CD4-positive, alpha-beta T cell treated with Interleukin-2 at 100 ng/mL for 4 hours (primary cell): ENCODE measurements around the gene SPEM2.
"Not testable (repeated sequence)": the region's sequence is repeated elsewhere in the genome, so short reads cannot be mapped to it uniquely, and the experiment has no call there.

Source experiments
- DNase-seq: peaks from one replicate; pipeline ENCODE4 v3.0.0-alpha.2; 2020; ENCODE audit warnings: low spot score

The SPEM2 gene

DNA sequence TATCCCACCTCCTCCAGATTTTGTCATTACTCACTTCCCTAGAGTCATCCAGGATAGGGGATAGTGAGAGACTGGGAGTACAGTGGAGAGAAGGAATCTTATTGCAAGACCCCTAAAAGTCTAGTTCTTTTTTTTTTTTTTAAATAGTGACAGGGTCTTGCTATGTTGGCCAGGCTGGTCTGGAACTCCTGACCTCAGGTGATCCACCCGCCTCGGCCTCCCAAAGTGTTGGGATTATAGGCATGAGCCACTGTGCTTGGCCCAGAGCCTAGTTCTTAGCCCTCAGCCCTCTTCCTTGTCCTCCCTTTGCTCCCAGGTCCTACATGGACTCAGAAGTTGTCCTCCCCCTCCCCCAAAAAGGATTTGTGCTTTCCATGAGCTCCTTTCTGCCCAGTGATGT, 16.7 kb downstream of the SPEM2 start:
- no peak for DNase-seq

DNA sequence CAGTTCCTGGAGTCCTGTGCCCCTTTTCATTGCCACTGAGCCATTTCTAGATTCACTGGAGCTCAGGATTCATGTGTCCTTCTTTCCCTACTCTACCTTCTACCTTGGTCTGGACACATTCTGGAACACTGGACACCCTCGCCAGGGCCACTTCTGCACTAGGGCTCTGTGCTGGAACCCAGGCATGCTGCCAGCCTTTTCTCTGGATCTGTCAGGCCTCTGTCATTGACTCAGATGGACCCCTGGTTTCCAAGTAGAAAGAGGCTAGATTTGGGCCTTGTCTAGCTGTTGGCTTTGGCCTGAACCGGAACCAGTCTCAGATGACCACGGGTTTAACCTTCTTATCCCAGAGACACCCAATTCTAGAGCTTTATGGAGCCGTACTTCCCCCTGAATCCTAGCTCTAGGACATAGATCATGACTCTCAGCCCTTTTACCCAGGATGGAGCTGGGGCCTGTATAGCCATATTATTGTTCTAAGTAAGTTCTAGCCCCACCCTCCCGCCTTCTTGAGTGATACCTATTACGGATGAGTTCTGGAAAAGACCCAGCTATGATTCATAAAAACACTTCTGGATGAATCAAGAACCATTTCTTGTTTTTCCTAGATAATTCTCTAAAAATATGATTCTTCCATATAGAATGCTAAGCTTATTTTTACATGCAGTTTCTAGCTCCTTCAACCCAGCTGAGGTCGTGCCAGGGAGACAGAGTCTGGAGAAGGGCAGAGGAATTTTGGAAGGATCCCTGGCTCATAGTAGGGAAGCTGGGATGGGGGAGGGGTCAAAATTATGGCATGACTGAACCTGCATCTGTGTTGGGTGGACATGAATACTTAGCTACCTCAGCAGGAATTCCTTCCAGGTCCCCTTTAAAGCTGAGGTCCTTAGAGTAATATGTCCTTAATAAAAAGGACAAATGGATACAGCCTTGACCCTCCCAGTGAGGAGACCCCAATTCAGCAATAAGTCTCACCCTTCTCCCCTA, 18.4 kb downstream of the SPEM2 start:
- no peak for DNase-seq

GRCh38 chr17:7444682-7445618, 19.5 kb downstream of the SPEM2 start, which contains the start of gene CHRNB1:
Gene CHRNB1 (plus strand): TSS chr17:7445061. CDS start chr17:7445128, 67 bp downstream.
- no peak for DNase-seq

DNA sequence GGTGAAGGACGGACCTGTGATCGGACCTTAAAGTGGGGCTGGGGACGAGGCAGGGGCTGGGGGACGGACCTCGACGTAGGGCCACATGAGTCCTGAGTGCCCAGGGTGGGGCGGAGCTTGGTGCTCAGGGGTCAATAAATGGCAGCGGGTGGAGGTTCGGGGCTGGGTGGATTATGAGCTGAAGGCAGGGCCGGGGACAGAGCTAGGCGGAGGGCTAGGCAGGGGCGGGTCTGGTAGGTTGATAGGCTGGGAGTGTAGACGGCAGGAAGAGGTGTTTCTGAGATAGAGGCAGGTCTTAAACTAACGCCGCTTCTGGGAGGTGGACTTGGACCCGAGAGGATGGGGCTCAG, 20.2 kb downstream of the SPEM2 start:
- DNase-seq = peak; percentile 30

- DNase-seq = no peak
Measured at GRCh38 chr17:7448461-7448860, 23.0 kb downstream of the SPEM2 start.

- no peak for DNase-seq
Measured at GRCh38 chr17:7459961-7460545, 34.6 kb downstream of the SPEM2 start.

DNA sequence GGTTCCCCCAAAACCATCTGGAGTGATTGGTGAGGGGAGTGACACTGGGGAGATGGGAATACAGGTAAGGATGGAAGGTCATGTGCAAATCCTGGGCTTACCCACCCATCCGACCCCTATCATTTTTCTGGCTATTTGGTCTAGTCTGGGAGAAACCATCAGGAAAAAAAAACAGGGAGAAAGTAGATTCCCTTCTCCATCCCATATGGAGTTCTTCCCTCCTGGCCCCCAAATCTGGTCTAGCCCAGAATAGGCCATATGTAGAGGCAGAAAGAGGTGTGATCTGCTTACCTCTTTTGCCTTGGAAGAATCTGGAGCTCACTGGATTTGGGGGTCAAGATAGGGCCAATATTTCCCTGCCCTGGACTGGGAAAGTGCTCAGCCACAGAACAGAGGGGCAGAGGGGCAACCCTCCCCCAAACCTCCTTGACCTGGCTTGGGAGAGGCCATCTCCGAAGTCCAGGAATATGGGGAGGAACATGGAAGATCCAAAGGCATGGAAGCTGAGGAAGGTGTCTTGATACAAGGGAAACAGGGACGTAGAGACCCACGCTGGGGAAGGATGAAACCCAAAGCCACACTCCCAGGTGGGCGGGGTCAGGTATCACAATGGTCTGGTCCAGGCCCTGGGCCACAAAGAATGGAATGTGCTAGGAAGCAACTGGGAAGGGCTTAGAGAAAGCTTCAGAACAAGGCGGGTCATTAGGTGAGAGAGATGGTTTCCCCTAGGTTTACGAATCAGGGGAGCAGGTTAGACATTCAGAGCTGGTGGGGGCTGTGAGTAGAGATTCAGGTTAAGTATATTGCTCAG, 35.6 kb downstream of the SPEM2 start:
- no peak for DNase-seq

DNA sequence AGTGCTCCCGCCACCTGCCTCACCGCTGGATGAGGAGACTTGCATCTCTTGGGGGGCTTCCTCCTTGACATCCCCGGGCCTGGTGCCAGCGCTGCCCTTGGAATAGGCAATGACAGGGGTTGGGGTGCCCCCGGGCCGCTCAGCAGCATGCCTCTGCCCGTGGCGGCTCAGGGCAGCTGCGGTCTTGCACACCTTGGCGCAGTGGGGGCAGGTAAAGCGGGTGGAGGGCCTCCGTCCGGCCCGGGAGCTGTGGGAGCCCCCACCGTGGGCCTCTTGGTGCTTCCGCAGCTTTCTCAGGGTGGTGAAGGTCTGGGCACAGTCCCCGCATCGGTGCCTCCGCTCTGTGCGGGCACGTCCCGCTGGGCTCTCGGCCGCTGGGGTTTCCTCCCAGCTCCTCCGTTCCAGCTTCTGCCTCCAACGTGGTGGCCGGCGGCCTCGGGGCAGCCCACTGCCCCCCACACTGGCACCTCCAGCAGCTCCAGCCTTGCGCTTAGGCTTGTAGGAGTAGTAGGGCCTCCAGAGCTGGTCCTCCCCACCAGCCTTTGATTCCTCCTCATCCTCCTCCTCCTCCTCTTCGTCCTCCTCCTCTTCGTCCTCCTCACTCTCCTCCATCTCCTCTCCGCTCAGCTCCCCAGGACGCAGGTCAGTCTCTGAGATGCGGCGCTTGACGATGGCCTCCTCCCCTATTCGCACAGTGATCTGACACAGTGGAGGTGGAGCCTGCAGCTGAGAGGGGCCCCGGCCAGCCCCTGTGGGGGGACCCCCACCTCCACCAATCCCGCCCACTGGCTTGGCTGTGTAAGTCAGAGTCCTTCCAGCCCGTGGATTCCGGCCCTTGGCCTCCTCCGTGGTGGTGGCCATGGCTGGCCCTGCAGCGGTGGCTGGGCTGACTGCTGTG, 37.3 kb downstream of the SPEM2 start:
- DNase-seq = no peak

DNA sequence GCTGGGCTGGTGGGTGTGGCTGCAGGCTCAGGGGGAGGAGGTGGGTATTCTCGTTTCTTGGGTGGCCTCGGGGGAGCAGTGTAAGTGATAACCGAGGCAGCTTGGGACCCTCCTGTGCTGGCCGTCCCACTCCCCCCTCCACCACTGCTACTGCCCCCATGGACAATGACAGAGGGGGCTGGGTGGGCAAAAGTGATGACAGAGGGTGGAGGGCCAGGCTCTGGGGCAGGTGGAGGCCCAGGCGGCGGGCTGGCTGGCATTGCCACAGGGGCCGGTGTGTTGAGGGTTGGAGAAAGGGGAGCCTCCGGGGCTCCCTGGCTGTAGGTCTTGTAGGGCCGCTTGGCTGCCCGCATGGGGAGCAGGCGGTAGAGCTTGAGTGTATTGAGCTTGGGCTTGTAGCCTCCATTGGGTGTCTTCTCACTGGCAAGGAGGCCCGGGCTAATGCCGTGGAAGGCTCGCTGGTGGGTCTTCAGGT, 38.0 kb downstream of the SPEM2 start:
- DNase-seq = no peak

GRCh38 chr17:7464081-7464480, 38.7 kb downstream of the SPEM2 start:
- no peak for DNase-seq

GRCh38 chr17:7465597-7466275, 40.3 kb downstream of the SPEM2 start:
- DNase-seq = no peak

GRCh38 chr17:7466318-7466638, 40.9 kb downstream of the SPEM2 start:
- no peak for DNase-seq

DNA sequence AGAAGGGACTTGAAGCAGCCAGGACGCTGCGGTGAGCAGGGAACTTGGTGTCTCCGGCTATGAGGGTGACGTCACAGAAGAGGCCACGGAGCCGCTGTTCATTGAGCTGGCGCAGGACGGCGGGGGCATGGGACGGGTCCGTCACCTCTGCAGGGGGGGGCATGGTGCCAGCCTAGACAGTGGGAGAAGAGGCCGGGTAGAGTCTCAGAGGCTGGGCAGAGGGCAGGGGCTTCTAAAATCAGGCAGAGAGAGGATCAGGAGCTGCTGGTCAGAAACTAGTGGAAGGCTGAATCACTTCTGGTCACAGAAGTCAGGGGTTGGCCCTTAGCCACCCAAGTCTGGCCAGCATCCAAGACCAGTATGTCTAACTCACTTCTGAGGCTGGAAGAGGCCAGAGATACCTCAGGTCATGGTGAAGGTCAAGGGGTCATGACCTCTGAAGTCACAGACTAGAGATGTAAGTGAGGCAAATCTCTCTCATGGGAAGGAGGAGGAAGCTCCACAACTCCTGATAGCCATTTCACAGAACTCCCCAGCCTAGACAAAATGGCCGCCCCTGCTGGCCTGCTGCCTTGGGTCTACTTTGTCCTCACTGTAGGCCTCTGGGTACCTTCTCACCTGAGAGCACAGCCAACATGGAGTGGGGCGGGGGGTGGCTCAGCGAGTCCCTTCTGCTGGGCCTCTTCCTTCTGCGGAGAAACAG, 41.4 kb downstream of the SPEM2 start:
- no peak for DNase-seq

- no peak for DNase-seq
Measured at GRCh38 chr17:7467498-7467897, 42.1 kb downstream of the SPEM2 start.

DNA sequence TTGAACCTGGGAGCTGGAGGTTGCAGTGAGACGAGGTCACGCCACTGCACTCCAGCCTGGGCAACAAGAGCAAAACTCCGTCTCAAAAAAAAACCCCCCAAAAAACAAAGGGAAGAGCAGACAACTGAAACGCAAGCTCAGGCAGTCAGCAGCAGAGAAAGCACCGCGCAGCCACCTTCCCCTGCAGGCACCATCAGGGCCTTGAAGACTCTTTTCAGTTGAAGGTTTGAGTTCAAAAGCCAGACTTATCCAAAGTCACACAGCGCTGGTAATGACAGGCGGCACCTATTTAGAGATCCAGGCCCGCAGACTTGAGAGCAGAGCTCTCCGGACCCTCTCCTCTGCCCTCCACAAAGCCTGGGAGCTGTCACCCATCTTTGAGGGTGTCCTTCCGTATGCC, 42.9 kb downstream of the SPEM2 start:
- no peak for DNase-seq

DNA sequence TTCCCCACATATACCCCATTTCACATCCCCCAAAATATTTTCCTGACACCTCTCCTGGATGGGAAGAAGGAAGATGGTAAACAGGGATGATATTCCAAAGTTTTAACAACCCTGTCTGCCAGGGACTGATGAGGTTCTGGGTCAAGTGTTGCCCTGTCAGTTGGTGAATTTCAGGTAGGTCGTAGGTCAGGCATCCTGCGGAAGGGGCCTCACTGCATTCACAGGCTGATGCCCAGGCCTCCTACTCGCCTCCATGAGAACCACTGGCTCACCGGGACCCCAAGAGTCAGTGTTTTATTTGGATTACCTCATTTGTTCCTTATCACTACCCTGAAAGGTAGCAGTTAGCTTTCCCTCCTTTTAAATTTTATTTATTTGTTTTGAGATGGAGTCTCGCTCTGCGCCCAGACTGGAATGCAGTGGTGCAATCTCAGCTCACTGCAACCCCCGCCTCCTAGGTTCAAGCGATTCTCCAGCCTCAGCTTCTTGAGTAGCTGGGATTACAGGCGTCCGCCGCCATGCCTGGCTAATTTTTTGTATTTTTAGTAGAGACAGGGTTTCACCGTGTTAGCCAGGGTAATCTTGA, 43.5 kb downstream of the SPEM2 start:
- no peak for DNase-seq

DNA sequence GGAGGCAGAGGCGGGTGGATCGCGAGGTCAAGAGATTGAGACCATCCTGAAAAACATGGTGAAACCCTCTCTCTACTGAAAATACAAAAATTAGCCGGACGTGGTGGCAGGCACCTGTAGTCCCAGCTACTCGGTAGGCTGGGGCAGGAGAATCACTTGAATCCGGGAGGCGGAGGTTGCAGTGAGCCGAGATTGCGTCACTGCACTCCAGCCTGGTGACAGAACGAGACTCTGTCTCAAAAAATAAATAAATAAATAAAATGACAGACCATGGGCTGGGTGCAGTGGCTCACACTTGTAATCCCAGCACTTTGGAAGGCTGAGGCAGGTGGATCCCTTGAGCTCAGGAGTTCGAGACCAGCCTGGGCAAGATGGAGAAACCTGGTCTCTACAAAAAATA, 44.4 kb downstream of the SPEM2 start:
- not testable (repeated sequence) for DNase-seq

DNA sequence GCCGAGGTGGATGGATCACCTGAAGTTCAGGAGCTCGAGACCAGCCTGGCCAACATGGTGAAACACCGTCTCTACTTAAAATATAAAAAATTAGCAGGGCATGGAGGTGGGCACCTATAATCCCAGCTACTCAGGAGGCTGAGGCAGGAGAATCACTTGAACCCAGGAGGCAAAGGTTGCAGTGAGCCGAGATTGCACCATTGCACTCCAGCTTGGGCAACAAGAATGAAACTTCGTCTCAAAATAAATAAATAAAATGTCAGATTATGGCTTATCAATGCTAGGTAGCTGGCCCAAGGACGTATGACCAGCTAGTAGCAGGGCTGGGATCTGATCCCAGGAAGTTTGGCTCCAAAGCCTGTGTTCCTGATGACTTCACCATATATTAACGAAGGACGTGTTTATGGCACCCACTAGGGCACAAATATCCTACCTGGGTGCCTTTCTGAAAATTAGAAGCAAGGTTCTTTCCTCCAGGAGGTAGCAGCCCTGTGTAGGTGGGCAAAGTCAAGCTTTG, 45.1 kb downstream of the SPEM2 start:
- DNase-seq = not testable (repeated sequence)

GRCh38 chr17:7471729-7472128, 46.3 kb downstream of the SPEM2 start:
- no peak for DNase-seq
